Smooth muscle cell (in vitro differentiated cells): ENCODE data around the gene GPR37L1. TPM values are rescaled to one million over a fixed set of nuclear protein-coding genes. Genes with fewer than 3 reads are reported as not detected.
"Not testable (repeated sequence)": the region's sequence is repeated elsewhere in the genome, so short reads cannot be mapped to it uniquely, and the experiment has no call there.

ENCODE experiments used
- DNase-seq: peaks from one replicate; lab custom pipeline; 2025; ENCODE audit not compliant: unreplicated experiment; lab: John Stamatoyannopoulos, UW
- H2AFZ ChIP-seq: fragments of 200-600 bp; sonication (generic); 2 replicates; pipeline ENCODE4 v1.6.0; 2016; ENCODE audit warnings: antibody characterized with exemption, low read depth, mild to moderate bottlenecking
- H3F3A ChIP-seq: fragments of 200-600 bp; sonication (generic); 2 replicates; pipeline ENCODE4 v1.6.0; 2017; ENCODE audit warnings: antibody characterized with exemption, low read depth
- H3K27ac ChIP-seq: fragments of 200-600 bp; sonication (generic); 2 replicates; pipeline ENCODE4 v1.5.1; 2016; ENCODE audit warnings: low read depth, mild to moderate bottlenecking
- H3K27me3 ChIP-seq: fragments of 200-600 bp; sonication (generic); 2 replicates; pipeline ENCODE4 v1.6.1; 2016; ENCODE audit warnings: low read depth, mild to moderate bottlenecking
- H3K36me3 ChIP-seq: fragments of 200-600 bp; sonication (generic); 2 replicates; pipeline ENCODE4 v1.5.1; 2016; ENCODE audit warnings: low read depth
- H3K4me1 ChIP-seq: fragments of 200-600 bp; sonication (generic); 2 replicates; pipeline ENCODE4 v1.5.1; 2016; ENCODE audit warnings: low read depth
- H3K4me2 ChIP-seq: fragments of 200-600 bp; sonication (generic); 2 replicates; pipeline ENCODE4 v1.6.0; 2016; ENCODE audit warnings: mild to moderate bottlenecking
- H3K4me3 ChIP-seq: fragments of 200-600 bp; sonication (generic); 2 replicates; pipeline ENCODE4 v1.5.1; 2016; ENCODE audit warnings: mild to moderate bottlenecking
- H3K79me2 ChIP-seq: fragments of 200-600 bp; sonication (generic); 2 replicates; pipeline ENCODE4 v1.6.0; 2016; ENCODE audit warnings: low read depth, mild to moderate bottlenecking
- H3K9ac ChIP-seq: fragments of 200-600 bp; sonication (generic); 2 replicates; pipeline ENCODE4 v1.6.0; 2016; ENCODE audit warnings: low read depth
- H3K9me3 ChIP-seq: fragments of 200-600 bp; sonication (generic); replicated peaks from 2 replicates; pipeline ENCODE4 v1.5.1; 2016; ENCODE audit warnings: low read depth
- H4K20me1 ChIP-seq: fragments of 200-600 bp; sonication (generic); 2 replicates; pipeline ENCODE4 v1.6.0; 2016; ENCODE audit warnings: low read depth
- CTCF ChIP-seq: fragments of 200-600 bp; sonication (generic); IDR thresholded peaks from 2 replicates; pipeline ENCODE4 v1.5.1; 2017; ENCODE audit warnings: borderline replicate concordance, mild to moderate bottlenecking, antibody characterized with exemption; ENCODE audit not compliant: insufficient read depth, poor library complexity, severe bottlenecking
- WGBS: methylation state at CpG from one replicate; pipeline ENCODE4 v1.1.7; 2016; ENCODE audit warnings: low lambda C conversion rate; 5-methylcytosine and 5-hydroxymethylcytosine counted together
- polyA plus RNA-seq: library from polyadenylated mRNA; unstranded; fragments of >200 nt; fragmentation: Nextera tagmentation; extraction: Ambion mirVana; gene quantifications from 2 replicates; pipeline ENCODE4 v1.2.1, GENCODE V29; 2016
- total RNA-seq: library from RNA; depleted of rRNA; stranded (reverse); fragments of >200 nt; gene quantifications from 2 replicates; pipeline ENCODE4 v1.2.3, GENCODE V29; 2014

The GPR37L1 gene
- total and polyA plus RNA-seq, 2 experiments from 2014 or later, result not detected

DNA sequence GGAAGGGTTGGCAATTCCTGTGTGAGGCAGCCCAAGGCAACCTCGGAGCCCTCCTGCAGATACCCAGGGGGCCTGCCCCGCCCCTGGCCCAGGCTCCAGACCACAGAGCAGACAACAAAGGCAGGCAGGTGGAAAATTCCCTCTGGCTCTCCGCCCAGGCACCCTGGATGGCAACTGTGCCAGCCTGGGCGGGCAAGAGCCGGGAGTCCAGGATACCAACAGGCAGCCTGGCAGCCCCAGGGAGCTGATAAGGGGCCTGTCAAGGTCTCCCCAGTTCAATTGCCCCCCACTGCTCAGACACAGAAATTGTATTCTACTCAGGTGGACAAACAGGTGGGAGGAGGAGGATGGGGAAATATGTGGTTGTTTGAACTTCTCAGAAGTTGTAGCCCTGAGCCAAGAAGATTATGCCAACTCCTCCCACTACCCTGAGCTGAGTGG, 15.4 kb upstream of the GPR37L1 start:
- Histone ChIP-seq H3F3A (no peaks in the 10 kb centered on the region), H2AFZ (no peak overlapping the region), H3K9me3 (no peaks in the 10 kb centered on the region), H3K4me3 (no peak overlapping the region), H3K36me3 (no peaks in the 10 kb centered on the region), H3K27me3 (no peaks in the 10 kb centered on the region), H3K4me2 (no peak overlapping the region), H4K20me1 (no peaks in the 10 kb centered on the region), H3K4me1 (peaks cover 14% of the 10 kb centered on the region), H3K9ac (no peak overlapping the region), H3K79me2 (no peaks in the 10 kb centered on the region), H3K27ac (no peak overlapping the region)
- no peak for TF ChIP-seq CTCF
- 79% methylated on average over 5 of the region's 5 CpGs for WGBS
- no peak for DNase-seq

DNA sequence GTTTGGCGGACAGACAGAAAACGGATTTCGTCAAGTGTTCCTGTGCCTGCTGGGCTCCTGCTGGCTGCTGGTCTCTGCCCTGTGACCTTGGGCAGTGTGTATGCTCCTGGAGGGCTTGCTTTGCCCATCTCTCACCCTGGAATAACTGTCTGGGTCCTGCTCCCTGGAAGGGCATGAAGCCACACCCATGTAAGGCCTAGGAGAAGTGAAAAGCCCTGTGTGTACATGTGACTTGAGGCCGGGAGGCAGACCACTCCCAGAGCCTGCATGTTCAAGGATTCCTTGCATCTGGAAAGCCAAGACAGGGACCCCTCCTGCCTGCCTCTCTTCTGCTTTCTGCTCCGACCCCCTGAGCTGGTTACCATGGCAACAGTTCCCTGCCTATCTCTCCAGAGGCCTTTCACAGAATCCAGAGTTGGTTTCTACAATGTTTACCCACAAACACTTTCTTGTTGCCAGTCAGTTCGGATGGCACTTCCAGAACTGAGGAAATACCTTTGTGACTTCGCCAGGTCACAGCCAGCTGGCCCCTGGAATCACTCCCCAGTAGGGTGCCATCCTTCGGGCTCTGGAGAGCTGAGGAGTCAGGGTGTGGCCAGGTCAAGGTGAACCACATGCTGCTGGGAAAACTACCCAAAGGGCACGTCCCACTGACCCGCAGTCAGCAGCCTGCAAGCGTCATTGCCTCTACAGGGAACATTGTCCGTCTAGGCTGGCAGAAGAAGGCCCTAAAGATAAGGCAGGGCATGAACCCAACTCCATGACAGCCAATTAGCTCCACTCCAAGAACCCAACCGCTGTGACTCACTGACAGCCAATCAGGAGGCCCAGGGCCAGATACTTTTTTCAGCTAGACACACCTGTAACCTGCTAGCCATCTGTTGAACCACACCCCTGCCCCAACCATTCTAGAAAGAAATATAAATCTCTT, 14.7 kb upstream of the GPR37L1 start:
- TF ChIP-seq CTCF, result no peak
- no peak for DNase-seq

GRCh38 chr1:202110977-202111376, 11.7 kb upstream of the GPR37L1 start:
- Histone ChIP-seq H3K9ac (no peak overlapping the region), H3K4me1 (peaks cover 7% of the 10 kb centered on the region), H3K27me3 (no peaks in the 10 kb centered on the region), H3K9me3 (no peaks in the 10 kb centered on the region), H4K20me1 (no peaks in the 10 kb centered on the region), H3K4me3 (no peak overlapping the region), H2AFZ (no peak overlapping the region), H3K79me2 (no peaks in the 10 kb centered on the region), H3K4me2 (no peak overlapping the region), H3K36me3 (no peaks in the 10 kb centered on the region), H3F3A (no peaks in the 10 kb centered on the region), H3K27ac (no peak overlapping the region)
- DNase-seq, result no peak
- WGBS, result 85% methylated on average over 3 of the region's 3 CpGs
- no peak for TF ChIP-seq CTCF

More for the DNA sequence above, 14.7 kb upstream of the GPR37L1 start:
- H3K27ac ChIP-seq, result no peak overlapping the region
- WGBS, result 81% methylated on average over 13 of the region's 13 CpGs
- no peak overlapping the region for H2AFZ ChIP-seq
- H4K20me1 ChIP-seq, result no peaks in the 10 kb centered on the region
- no peaks in the 10 kb centered on the region for H3K79me2 ChIP-seq
- H3K4me2 ChIP-seq, result no peak overlapping the region
- no peaks in the 10 kb centered on the region for H3K9me3 ChIP-seq
- no peak overlapping the region for H3K9ac ChIP-seq
- H3K4me1 ChIP-seq, result peaks cover 14% of the 10 kb centered on the region
- H3F3A ChIP-seq, result no peaks in the 10 kb centered on the region
- no peak overlapping the region for H3K4me3 ChIP-seq
- no peaks in the 10 kb centered on the region for H3K36me3 ChIP-seq
- H3K27me3 ChIP-seq, result no peaks in the 10 kb centered on the region

DNA sequence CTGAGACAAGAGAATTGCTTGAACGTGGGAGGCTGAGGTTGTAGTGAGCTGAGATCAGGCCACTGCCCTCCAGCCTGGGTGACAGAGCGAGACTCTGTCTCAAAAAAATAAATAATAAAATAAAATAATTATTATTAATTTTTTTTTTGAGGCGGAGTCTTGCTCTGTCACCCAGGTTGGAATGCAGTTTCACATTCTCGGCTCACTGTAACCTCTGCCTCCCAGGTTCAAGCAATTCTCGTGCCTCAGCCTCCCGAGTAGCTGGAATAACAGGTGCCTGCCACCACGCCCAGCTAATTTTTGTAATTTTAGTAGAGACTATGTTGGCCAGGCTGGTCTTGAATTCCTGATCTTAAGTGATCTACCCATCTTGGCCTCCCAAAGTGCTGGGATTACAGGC, 11.1 kb upstream of the GPR37L1 start:
- WGBS, result 91% methylated on average over 7 of the region's 7 CpGs
- not testable (repeated sequence) for H3K4me3 ChIP-seq, H3F3A ChIP-seq, H3K4me1 ChIP-seq, H3K9ac ChIP-seq, H3K36me3 ChIP-seq, H3K27me3 ChIP-seq, H2AFZ ChIP-seq, H3K4me2 ChIP-seq, H3K27ac ChIP-seq, H4K20me1 ChIP-seq, H3K9me3 ChIP-seq, DNase-seq, H3K79me2 ChIP-seq
